Fibroblast of lung (primary cell): Measurements from ENCODE around the gene PAK4. TPM values are rescaled to one million over a fixed set of nuclear protein-coding genes. Genes with fewer than 3 reads are reported as not detected.

ENCODE experiments used
- DNase-seq, 2 donors: peaks; one replicate each; pipeline versions ENCODE4 v3.0.0 to v3.0.0-alpha.2; 2010; ENCODE audit warnings: low read depth in 2 of 2
- H2AFZ ChIP-seq: 2 replicates; pipeline ENCODE4 v1.5.1; 2012; ENCODE audit warnings: low read length, control low read depth, inconsistent platforms
- H3K27ac ChIP-seq: 2 replicates; pipeline ENCODE4 v1.5.1; 2011; ENCODE audit warnings: low read length, control low read depth; ENCODE audit not compliant: insufficient read depth
- H3K27me3 ChIP-seq: 2 replicates; pipeline ENCODE4 v1.5.1; 2011; ENCODE audit warnings: mild to moderate bottlenecking, low read length; ENCODE audit not compliant: control insufficient read depth, insufficient read depth
- H3K36me3 ChIP-seq: 2 replicates; pipeline ENCODE4 v1.5.1; 2011; ENCODE audit warnings: low read length; ENCODE audit not compliant: control insufficient read depth, insufficient read depth
- H3K4me1 ChIP-seq: 2 replicates; pipeline ENCODE4 v1.5.1; 2011; ENCODE audit warnings: low read length; ENCODE audit not compliant: control insufficient read depth, insufficient read depth; ENCODE audit errors: extremely low read depth
- H3K4me2 ChIP-seq: 2 replicates; pipeline ENCODE4 v1.5.1; 2011; ENCODE audit warnings: low read length, control low read depth; ENCODE audit not compliant: insufficient read depth; ENCODE audit errors: extremely low read depth
- H3K4me3 ChIP-seq, 4 experiments: fragments of 200-600 bp in 1 of 4; sonication (generic) in 1 of 4; replicated peaks in 1 of 4; 2 replicates each; pipeline ENCODE4 v1.5.1; 2011 to 2016; ENCODE audit warnings: low read length in 4 of 4, low read depth in 3 of 4, mild to moderate bottlenecking in 3 of 4, control low read depth in 2 of 4, inconsistent platforms in 1 of 4, mixed read lengths in 1 of 4; ENCODE audit not compliant: insufficient read depth in 1 of 4; ENCODE audit errors: control extremely low read depth in 1 of 4
- H3K79me2 ChIP-seq: 2 replicates; pipeline ENCODE4 v1.5.1; 2012; ENCODE audit warnings: mild to moderate bottlenecking, low read length, inconsistent platforms; ENCODE audit not compliant: control insufficient read depth, insufficient read depth
- H3K9ac ChIP-seq: 2 replicates; pipeline ENCODE4 v1.5.1; 2011; ENCODE audit warnings: mild to moderate bottlenecking, low read length, control low read depth; ENCODE audit not compliant: insufficient read depth
- H3K9me3 ChIP-seq: 2 replicates; pipeline ENCODE4 v1.5.1; 2012; ENCODE audit warnings: low read depth, low read length; ENCODE audit not compliant: control insufficient read depth, insufficient read depth
- H4K20me1 ChIP-seq: 2 replicates; pipeline ENCODE4 v1.5.1; 2011; ENCODE audit warnings: low read length; ENCODE audit not compliant: control insufficient read depth, insufficient read depth; ENCODE audit errors: extremely low read depth
- EZH2 ChIP-seq: IDR thresholded peaks from 2 replicates; pipeline ENCODE4 v1.5.1; 2012; ENCODE audit warnings: low read length, control low read depth, mild to moderate bottlenecking; ENCODE audit errors: missing control alignments
- polyA plus RNA-seq, 2 donors: library from polyadenylated mRNA; depleted of rRNA in 1 of 2; stranded (reverse) in 1 of 2; unstranded in 1 of 2; fragments of >200 nt; gene quantifications; 2 replicates each; pipeline ENCODE4 v1.2.1, GENCODE V29; 2011 to 2012; ENCODE audit warnings: missing spikeins in 1 of 2
- total RNA-seq: library from RNA; depleted of rRNA; stranded (reverse); fragments of >200 nt; gene quantifications from 2 replicates; pipeline ENCODE4 v1.2.1, GENCODE V29; 2014
- TF ChIP-seq, protein P1 (sequence below), 2 donors: IDR thresholded peaks in 1 of 2; conservative IDR thresholded peaks in 1 of 2; 1 replicate in 1 of 2; 2 replicates in 1 of 2; pipeline ENCODE4 v1.5.1; 2011 to 2012; ENCODE audit warnings: low read length in 2 of 2, control low read depth in 1 of 2, inconsistent platforms in 1 of 2, low read depth in 1 of 2, mild to moderate bottlenecking in 1 of 2

Gene PAK4
- total and polyA plus RNA-seq, 2 donors (not counting 1 experiment from before 2014, with no cell fraction given) = 4.6 to 8.4 TPM

DNA sequence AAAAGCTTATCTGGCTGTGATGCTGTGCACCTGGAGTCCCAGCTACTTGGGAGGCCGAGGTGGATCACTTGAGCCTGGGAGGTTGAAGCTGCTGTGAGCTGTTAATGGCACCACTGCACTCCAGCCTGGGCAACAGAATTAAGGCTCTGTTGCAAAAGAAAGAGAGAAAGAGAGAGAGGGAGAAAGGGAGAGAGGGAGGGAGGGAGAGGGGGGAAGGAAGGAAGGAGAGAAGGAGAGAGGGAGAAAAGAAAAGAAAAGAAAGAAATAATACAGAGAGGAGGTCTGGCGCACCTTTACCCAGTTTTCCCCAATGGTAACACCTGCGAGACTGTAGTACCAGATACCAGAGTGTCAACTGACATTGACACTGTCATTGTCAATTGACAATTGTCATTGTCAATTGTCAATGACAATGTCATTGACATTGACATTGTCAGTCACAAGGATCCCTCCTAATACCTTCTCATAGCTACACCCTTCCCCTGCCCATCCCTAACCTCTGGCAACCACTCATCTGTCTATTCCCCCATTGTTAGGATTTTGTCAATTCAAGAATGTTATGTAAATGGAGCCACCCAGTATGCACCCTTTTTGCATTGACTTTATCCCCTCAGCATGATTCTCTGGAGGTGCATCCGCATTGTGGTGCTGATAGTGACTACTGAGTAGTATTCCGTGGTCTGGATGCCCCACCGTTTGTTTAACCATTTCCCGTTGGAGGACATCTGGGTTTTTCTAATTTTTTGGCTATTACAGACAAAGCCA lies 21.3 kb downstream of the PAK4 start:
- H3K79me2 ChIP-seq = peaks cover 39% of the 10 kb centered on the region
- H3K4me1 ChIP-seq = no peaks in the 10 kb centered on the region
- no peak overlapping the region for H3K4me3 ChIP-seq
- no peak overlapping the region for H3K9ac ChIP-seq
- no peaks in the 10 kb centered on the region for H3K27me3 ChIP-seq
- H2AFZ ChIP-seq = no peak overlapping the region
- no peak for TF ChIP-seq EZH2
- TF ChIP-seq, protein P1, sequence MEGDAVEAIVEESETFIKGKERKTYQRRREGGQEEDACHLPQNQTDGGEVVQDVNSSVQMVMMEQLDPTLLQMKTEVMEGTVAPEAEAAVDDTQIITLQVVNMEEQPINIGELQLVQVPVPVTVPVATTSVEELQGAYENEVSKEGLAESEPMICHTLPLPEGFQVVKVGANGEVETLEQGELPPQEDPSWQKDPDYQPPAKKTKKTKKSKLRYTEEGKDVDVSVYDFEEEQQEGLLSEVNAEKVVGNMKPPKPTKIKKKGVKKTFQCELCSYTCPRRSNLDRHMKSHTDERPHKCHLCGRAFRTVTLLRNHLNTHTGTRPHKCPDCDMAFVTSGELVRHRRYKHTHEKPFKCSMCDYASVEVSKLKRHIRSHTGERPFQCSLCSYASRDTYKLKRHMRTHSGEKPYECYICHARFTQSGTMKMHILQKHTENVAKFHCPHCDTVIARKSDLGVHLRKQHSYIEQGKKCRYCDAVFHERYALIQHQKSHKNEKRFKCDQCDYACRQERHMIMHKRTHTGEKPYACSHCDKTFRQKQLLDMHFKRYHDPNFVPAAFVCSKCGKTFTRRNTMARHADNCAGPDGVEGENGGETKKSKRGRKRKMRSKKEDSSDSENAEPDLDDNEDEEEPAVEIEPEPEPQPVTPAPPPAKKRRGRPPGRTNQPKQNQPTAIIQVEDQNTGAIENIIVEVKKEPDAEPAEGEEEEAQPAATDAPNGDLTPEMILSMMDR (conservative IDR thresholded peaks at IDR 0.05 in 1 of 2, IDR thresholded peaks at IDR 0.05 in 1 of 2; ENCODE audit: low read depth in 1 of 2, low read length in 2 of 2) = no peak
- H3K4me2 ChIP-seq = no peak overlapping the region
- no peak overlapping the region for H3K27ac ChIP-seq
- H4K20me1 ChIP-seq = no peaks in the 10 kb centered on the region
- DNase-seq = no peak
- H3K36me3 ChIP-seq = no peaks in the 10 kb centered on the region
- H3K9me3 ChIP-seq = no peaks in the 10 kb centered on the region

DNA sequence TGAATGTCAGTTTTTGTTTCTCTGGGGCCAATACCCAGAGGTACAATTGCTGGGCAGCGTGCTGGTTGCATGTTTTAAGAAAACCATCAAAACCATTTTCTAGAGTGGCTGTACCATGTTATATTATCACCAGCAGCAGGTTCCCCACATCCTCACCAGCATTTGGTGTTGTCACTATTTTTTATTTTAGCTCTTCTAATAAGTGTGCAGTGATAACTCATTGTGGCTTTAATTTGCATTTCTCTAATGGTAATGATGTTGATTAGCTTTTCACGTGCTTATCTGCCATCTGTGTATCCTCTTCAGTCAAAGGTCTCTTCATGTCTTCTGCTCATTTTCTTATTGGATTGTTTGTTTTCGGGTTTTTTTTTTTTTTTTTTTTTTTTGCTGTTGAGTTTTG lies 21.9 kb downstream of the PAK4 start:
- Histone ChIP-seq H3K79me2 (peaks cover 38% of the 10 kb centered on the region), H3K4me2 (no peak overlapping the region), H3K9me3 (no peaks in the 10 kb centered on the region), H3K36me3 (no peaks in the 10 kb centered on the region), H3K4me1 (no peaks in the 10 kb centered on the region), H3K4me3 (no peak overlapping the region), H3K9ac (no peak overlapping the region), H4K20me1 (no peaks in the 10 kb centered on the region), H2AFZ (no peak overlapping the region), H3K27me3 (no peaks in the 10 kb centered on the region), H3K27ac (no peak overlapping the region)
- no peak for DNase-seq
- TF ChIP-seq, protein P1 (conservative IDR thresholded peaks at IDR 0.05 in 1 of 2, IDR thresholded peaks at IDR 0.05 in 1 of 2; ENCODE audit: low read depth in 1 of 2, low read length in 2 of 2) = no peak
- no peak for TF ChIP-seq EZH2

DNA sequence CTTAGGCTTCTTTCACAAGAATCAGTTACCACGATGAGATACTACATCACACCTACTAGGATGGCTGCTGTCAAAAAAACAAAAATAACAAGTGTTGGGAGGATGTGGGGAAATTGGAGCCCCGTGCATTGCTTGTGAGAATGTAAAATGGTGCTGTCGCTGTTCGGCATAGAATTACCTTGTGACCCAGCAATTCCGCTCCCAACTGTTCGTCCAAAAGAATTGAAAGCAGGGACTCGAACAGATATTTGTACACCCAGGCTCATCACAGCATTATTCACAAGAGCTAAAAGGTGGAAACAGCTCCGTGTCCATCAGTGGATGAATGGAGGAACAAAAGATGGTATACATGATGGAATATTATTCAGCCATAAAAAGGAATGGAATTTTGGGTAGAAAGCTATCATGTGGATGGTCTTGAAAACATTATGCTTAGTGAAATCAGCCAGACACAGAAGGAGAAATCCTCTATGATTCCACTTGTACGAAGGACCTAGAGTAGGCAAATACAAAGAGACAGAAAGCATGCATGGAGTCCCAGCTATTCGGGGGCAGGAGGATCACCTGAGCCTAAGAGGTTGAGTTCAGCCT lies 23.4 kb downstream of the PAK4 start:
- H3K9ac ChIP-seq = no peak overlapping the region
- no peaks in the 10 kb centered on the region for H3K4me1 ChIP-seq
- TF ChIP-seq EZH2 = no peak
- TF ChIP-seq, protein P1 (conservative IDR thresholded peaks at IDR 0.05 in 1 of 2, IDR thresholded peaks at IDR 0.05 in 1 of 2; ENCODE audit: low read depth in 1 of 2, low read length in 2 of 2) = no peak
- no peaks in the 10 kb centered on the region for H3K27me3 ChIP-seq
- no peak overlapping the region for H3K4me2 ChIP-seq
- H4K20me1 ChIP-seq = no peaks in the 10 kb centered on the region
- no peaks in the 10 kb centered on the region for H3K9me3 ChIP-seq
- no peaks in the 10 kb centered on the region for H3K36me3 ChIP-seq
- peaks cover 32% of the 10 kb centered on the region for H3K79me2 ChIP-seq
- H3K4me3 ChIP-seq = no peak overlapping the region
- H2AFZ ChIP-seq = no peak overlapping the region
- no peak for DNase-seq
- no peak overlapping the region for H3K27ac ChIP-seq
